Immature natural killer cell (primary cell): Measurements from ENCODE around the gene RASSF3. TPM values are rescaled to one million over a fixed set of nuclear protein-coding genes. Genes with fewer than 3 reads are reported as not detected.

Experiments
- DNase-seq, 3 donors: peaks; one replicate each; pipeline ENCODE4 v3.0.0; 2022; ENCODE audit warnings: mixed read lengths in 1 of 3
- H3K27ac Mint-ChIP-seq, 6 donors: one replicate each; pipeline ENCODE4 v1.8.0; 2020; ENCODE audit warnings: mixed read lengths in 6 of 6, mild to moderate bottlenecking in 5 of 6, inconsistent platforms in 4 of 6, moderate library complexity in 3 of 6
- H3K27me3 Mint-ChIP-seq, 3 donors: one replicate each; pipeline ENCODE4 v1.8.0; 2020 to 2021; ENCODE audit warnings: low read depth in 3 of 3, mild to moderate bottlenecking in 3 of 3, mixed read lengths in 3 of 3, moderate library complexity in 3 of 3, inconsistent platforms in 1 of 3
- H3K36me3 Mint-ChIP-seq, 3 donors: one replicate each; pipeline ENCODE4 v1.8.0; 2020; ENCODE audit warnings: mixed read lengths in 3 of 3, inconsistent platforms in 2 of 3, mild to moderate bottlenecking in 2 of 3
- H3K4me1 Mint-ChIP-seq, 2 donors: one replicate each; pipeline ENCODE4 v1.8.0; 2020; ENCODE audit warnings: inconsistent platforms in 2 of 2, mild to moderate bottlenecking in 2 of 2, mixed read lengths in 2 of 2, moderate library complexity in 1 of 2
- H3K4me3 Mint-ChIP-seq, 5 donors: one replicate each; pipeline ENCODE4 v1.8.0; 2020; ENCODE audit warnings: mild to moderate bottlenecking in 5 of 5, mixed read lengths in 5 of 5, inconsistent platforms in 3 of 5, moderate library complexity in 3 of 5
- H3K9me3 Mint-ChIP-seq, 6 donors: one replicate each; pipeline ENCODE4 v1.8.0; 2020; ENCODE audit warnings: mild to moderate bottlenecking in 6 of 6, mixed read lengths in 6 of 6, inconsistent platforms in 4 of 6, moderate library complexity in 3 of 6
- polyA plus RNA-seq, 3 donors: library from polyadenylated mRNA; unstranded; fragments of 300-500 nt; fragmentation: Illumina TruSeq; gene quantifications; one replicate each; pipeline ENCODE4 v1.2.3, GENCODE V29; 2021

Gene RASSF3
- polyA plus RNA-seq, 3 donors from 2014 or later = 5.2 to 6.2 (median 5.5) TPM

- no peak for DNase-seq
- H3K36me3 Mint-ChIP-seq = no peaks in the 10 kb centered on the region
- H3K27me3 Mint-ChIP-seq = peaks cover 7 to 30% (median 23%) of the 10 kb centered on the region in 3 donors
- peak overlapping the region; percentile 92 to 97 (median 95) for H3K4me3 Mint-ChIP-seq
- H3K9me3 Mint-ChIP-seq = no peaks in the 10 kb centered on the region
- H3K4me1 Mint-ChIP-seq = peaks cover 92 to 96% of the 10 kb centered on the region in 2 donors
- peak overlapping the region; percentile 98 to 100 (median 99) for H3K27ac Mint-ChIP-seq
Observed at GRCh38 chr12:64671681-64672080, 61.4 kb downstream of the RASSF3 start.

GRCh38 chr12:64672925-64673409 is 62.7 kb downstream of the RASSF3 start:
- Mint-ChIP-seq H3K36me3 (peaks cover 0 to 5% (median 0%) of the 10 kb centered on the region in 3 donors), H3K27ac (peak overlapping the region; percentile 95 to 100 (median 99)), H3K4me1 (peaks cover 92 to 96% of the 10 kb centered on the region in 2 donors), H3K4me3 (peak overlapping the region; percentile 53 to 92 (median 76)), H3K27me3 (peaks cover 7 to 34% (median 23%) of the 10 kb centered on the region in 3 donors), H3K9me3 (no peaks in the 10 kb centered on the region)
- DNase-seq = no peak

DNA sequence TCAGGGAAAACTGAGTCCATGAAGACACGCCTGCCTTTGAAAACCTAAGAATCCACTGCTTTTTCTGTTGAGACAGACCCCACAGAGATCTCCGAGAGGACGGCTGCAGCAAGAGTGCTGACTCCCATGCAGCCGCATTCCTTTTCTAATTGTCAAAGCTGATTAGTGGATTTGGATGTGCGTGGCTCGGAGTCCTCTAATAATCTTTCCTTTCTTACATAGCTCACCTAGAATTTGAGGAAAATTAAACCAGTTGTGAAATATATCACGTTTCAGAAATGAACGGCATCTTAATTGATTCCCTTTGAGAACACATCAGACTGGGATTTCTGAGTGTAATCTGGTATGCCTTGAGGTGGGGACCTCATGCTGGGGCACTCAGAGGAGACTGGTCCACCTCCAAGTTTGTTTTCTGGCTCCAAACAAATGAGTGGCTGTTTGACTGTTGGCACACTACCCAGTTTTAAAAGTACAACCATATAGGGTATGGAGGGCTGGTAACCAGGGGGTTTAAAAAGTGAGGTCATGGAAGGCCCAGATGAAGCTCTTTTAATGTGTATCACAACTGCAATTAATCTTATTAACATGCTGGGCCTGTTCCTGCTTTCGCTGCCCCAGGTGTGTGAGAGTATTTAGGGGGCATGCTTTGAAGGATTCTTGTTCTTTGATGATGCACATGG is 63.3 kb downstream of the RASSF3 start:
- H3K4me1 Mint-ChIP-seq = peaks cover 92 to 96% of the 10 kb centered on the region in 2 donors
- no peak for DNase-seq
- no peaks in the 10 kb centered on the region for H3K9me3 Mint-ChIP-seq
- peak overlapping the region; percentile 95 to 100 (median 99) for H3K27ac Mint-ChIP-seq
- peak overlapping the region; percentile 73 to 92 (median 76) for H3K4me3 Mint-ChIP-seq
- peaks cover 0 to 5% (median 0%) of the 10 kb centered on the region in 3 donors for H3K36me3 Mint-ChIP-seq
- peaks cover 5 to 33% (median 18%) of the 10 kb centered on the region in 3 donors for H3K27me3 Mint-ChIP-seq

GRCh38 chr12:64674367-64674922 is 64.2 kb downstream of the RASSF3 start:
- peak in 2 of 3 donors; percentile 38 to 43 for DNase-seq
- Mint-ChIP-seq H3K4me3 (peak overlapping the region; percentile 73 to 92 (median 76)), H3K27ac (peak overlapping the region; percentile 95 to 100 (median 99)), H3K36me3 (peaks cover 0 to 5% (median 0%) of the 10 kb centered on the region in 3 donors), H3K27me3 (peaks cover 0 to 26% (median 10%) of the 10 kb centered on the region in 3 donors), H3K9me3 (no peaks in the 10 kb centered on the region), H3K4me1 (peaks cover 92 to 96% of the 10 kb centered on the region in 2 donors)

- H3K9me3 Mint-ChIP-seq = no peaks in the 10 kb centered on the region
- peaks cover 0 to 28% (median 3%) of the 10 kb centered on the region in 3 donors for H3K27me3 Mint-ChIP-seq
- peaks cover 93 to 96% of the 10 kb centered on the region in 2 donors for H3K4me1 Mint-ChIP-seq
- DNase-seq = no peak
- H3K36me3 Mint-ChIP-seq = peaks cover 0 to 5% (median 0%) of the 10 kb centered on the region in 3 donors
- peak overlapping the region; percentile 57 to 73 (median 67) for H3K4me3 Mint-ChIP-seq
- H3K27ac Mint-ChIP-seq = peak overlapping the region; percentile 95 to 100 (median 99)
Observed at GRCh38 chr12:64675795-64676194, 65.5 kb downstream of the RASSF3 start.

- no peak for DNase-seq
- peaks cover 96 to 98% of the 10 kb centered on the region in 2 donors for H3K4me1 Mint-ChIP-seq
- H3K9me3 Mint-ChIP-seq = no peaks in the 10 kb centered on the region
- peaks cover 0 to 5% (median 4%) of the 10 kb centered on the region in 3 donors for H3K36me3 Mint-ChIP-seq
- peak overlapping the region in 4 of 5 donors; percentile 11 to 85 (median 76) for H3K4me3 Mint-ChIP-seq
- peaks cover 0 to 32% (median 6%) of the 10 kb centered on the region in 3 donors for H3K27me3 Mint-ChIP-seq
- peak overlapping the region; percentile 94 to 100 (median 98) for H3K27ac Mint-ChIP-seq
Observed at GRCh38 chr12:64678248-64678647, 68.0 kb downstream of the RASSF3 start.

DNA sequence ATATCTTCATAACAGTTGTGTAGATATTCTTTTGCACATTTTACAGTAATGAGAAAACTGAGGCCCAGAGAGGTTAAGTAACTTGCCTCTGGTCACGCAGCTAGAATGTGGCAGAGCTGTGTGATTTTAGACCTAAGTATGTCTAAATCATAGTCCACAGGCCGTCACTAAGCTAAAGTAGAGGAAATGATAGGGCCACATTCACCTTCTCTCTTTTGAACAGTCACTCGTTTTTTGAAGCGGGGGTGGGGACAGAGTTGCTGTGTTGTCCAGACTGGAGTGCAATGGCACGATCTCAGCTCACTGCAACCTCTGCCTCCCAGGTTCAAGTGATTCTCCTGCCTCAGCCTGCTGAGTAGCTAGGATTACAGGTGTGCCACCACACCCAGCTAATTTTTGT is 68.5 kb downstream of the RASSF3 start:
- DNase-seq = peak in 1 of 3 donors; percentile 41
- peak overlapping the region; percentile 74 to 85 (median 79) for H3K4me3 Mint-ChIP-seq
- peaks cover 3 to 8% (median 4%) of the 10 kb centered on the region in 3 donors for H3K36me3 Mint-ChIP-seq
- peaks cover 96 to 98% of the 10 kb centered on the region in 2 donors for H3K4me1 Mint-ChIP-seq
- H3K27me3 Mint-ChIP-seq = peaks cover 5 to 36% (median 8%) of the 10 kb centered on the region in 3 donors
- peak overlapping the region; percentile 94 to 100 (median 98) for H3K27ac Mint-ChIP-seq
- H3K9me3 Mint-ChIP-seq = no peaks in the 10 kb centered on the region

- H3K27ac Mint-ChIP-seq = peak overlapping the region; percentile 94 to 100 (median 98)
- DNase-seq = peak; percentile 76 to 82 (median 82)
- H3K4me1 Mint-ChIP-seq = peaks cover 96 to 98% of the 10 kb centered on the region in 2 donors
- H3K4me3 Mint-ChIP-seq = peak overlapping the region; percentile 74 to 85 (median 79)
- no peaks in the 10 kb centered on the region for H3K9me3 Mint-ChIP-seq
- peaks cover 5 to 9% (median 6%) of the 10 kb centered on the region in 3 donors for H3K36me3 Mint-ChIP-seq
- peaks cover 8 to 41% (median 11%) of the 10 kb centered on the region in 3 donors for H3K27me3 Mint-ChIP-seq
Observed at GRCh38 chr12:64679487-64680001, 69.2 kb downstream of the RASSF3 start.

DNA sequence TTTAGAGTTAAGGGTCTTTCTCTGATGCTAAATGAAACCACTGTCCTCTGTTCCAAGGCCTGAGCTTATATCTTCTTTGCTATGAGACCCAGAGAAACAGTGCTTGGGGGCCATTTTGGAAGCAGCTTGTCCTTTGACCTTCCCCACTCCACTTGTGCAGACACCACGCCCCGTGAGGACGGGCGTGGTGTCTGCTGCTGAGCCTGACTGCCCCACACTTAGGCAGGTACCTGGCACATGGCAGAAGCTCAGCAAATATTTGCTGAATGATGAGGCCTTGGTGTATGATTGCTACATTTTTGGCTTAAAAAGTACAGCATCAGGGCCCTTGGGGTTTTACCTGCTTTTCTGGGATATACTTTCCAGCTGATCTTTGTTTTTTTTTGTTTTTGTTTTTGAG is 69.9 kb downstream of the RASSF3 start:
- no peaks in the 10 kb centered on the region for H3K9me3 Mint-ChIP-seq
- H3K4me3 Mint-ChIP-seq = peak overlapping the region; percentile 74 to 85 (median 79)
- peaks cover 8 to 9% (median 8%) of the 10 kb centered on the region in 3 donors for H3K36me3 Mint-ChIP-seq
- DNase-seq = no peak
- peaks cover 9 to 42% (median 13%) of the 10 kb centered on the region in 3 donors for H3K27me3 Mint-ChIP-seq
- H3K4me1 Mint-ChIP-seq = peaks cover 97 to 98% of the 10 kb centered on the region in 2 donors
- H3K27ac Mint-ChIP-seq = peak overlapping the region; percentile 94 to 100 (median 98)

DNA sequence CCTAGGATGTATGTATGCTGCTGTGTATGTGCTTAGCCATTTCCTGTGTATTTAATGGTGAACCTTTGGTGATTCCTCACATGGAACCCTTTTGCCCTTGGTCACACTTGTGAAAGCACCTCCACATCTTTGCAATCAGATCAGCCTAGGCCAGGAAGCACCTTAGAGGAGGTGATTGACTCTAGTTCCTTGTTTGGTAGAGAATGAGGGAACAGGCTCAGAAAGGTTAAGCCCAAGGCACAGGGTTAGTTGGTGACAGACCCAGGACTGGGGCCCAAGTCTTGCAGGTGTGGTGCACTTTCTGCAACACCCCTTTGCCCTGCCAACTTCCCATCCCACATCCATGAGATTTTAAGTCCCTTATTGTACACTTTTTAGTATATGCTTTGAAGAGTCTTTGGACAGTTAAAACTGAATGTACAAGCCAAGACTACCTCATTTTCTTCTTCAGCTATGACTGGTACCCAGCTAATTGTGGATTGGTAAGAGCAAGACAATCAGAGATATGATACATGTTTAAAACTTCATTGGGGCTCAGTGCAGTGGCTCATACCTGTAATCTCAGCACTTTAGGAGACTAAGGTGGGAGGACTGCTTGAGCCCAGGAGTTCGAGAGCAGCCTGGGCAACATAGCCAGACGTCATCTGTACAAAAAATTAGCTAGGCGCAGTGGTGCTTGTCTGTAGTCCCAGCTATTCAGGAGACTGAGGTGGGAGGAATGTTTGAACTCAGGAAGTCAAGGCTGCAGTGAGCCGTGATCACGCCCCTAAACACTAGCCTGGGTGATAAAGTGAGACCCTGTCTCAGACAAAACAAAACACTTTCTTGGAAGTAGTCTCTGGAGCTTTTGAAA is 71.1 kb downstream of the RASSF3 start:
- Mint-ChIP-seq H3K4me3 (peak overlapping the region; percentile 58 to 85 (median 70)), H3K4me1 (peaks cover 95 to 98% of the 10 kb centered on the region in 2 donors), H3K27me3 (peaks cover 9 to 43% (median 10%) of the 10 kb centered on the region in 3 donors), H3K27ac (peak overlapping the region; percentile 94 to 100 (median 98)), H3K9me3 (no peaks in the 10 kb centered on the region), H3K36me3 (peaks cover 11 to 18% (median 12%) of the 10 kb centered on the region in 3 donors)
- no peak for DNase-seq

GRCh38 chr12:64682572-64683277 is 72.4 kb downstream of the RASSF3 start:
- peaks cover 12 to 27% (median 15%) of the 10 kb centered on the region in 3 donors for H3K36me3 Mint-ChIP-seq
- peak overlapping the region; percentile 40 to 81 (median 76) for H3K4me3 Mint-ChIP-seq
- H3K27ac Mint-ChIP-seq = peak overlapping the region; percentile 94 to 100 (median 95)
- no peak for DNase-seq
- peaks cover 9 to 36% (median 10%) of the 10 kb centered on the region in 3 donors for H3K27me3 Mint-ChIP-seq
- peaks cover 87 to 96% of the 10 kb centered on the region in 2 donors for H3K4me1 Mint-ChIP-seq
- no peaks in the 10 kb centered on the region for H3K9me3 Mint-ChIP-seq

DNA sequence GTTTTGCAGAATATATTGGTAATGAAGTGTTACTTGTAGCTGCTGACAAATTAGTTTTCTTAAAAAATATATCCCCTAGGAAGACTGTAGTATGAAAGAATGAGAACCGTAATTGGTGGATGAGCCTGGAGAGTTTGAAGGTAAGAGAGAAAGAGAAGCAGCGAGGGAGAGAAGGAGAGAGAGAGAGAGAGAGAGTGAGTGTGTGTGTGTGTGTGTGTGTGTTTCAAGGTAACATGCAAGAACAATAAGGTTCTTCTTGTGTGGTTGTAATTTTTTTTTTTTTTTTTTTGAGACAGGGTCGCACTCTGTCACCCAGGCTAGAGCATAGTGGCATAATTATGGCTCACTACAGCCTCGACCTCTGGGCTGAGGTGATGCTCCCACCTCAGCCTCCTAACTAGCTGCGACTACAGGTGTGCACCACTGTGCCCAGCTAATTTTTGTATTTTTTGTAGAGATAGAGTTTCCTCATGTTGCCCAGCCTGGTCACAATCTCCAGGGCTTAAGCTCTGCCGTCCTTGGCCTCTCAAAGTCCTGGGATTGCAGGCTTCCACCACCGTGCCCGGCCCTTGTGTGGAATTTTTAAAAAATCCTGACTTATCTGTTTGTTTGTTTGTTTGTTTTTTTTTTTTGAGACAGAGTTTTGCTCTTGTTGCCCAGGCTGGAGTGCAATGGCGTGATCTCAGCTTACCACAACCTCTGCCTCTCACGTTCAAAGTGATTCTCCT is 73.7 kb downstream of the RASSF3 start:
- DNase-seq = no peak
- Mint-ChIP-seq H3K36me3 (peaks cover 13 to 40% (median 20%) of the 10 kb centered on the region in 3 donors), H3K27me3 (peaks cover 9 to 30% (median 10%) of the 10 kb centered on the region in 3 donors), H3K4me1 (peaks cover 87 to 96% of the 10 kb centered on the region in 2 donors), H3K27ac (peak overlapping the region; percentile 94 to 100 (median 95)), H3K9me3 (no peaks in the 10 kb centered on the region), H3K4me3 (peak overlapping the region; percentile 68 to 81 (median 76))
